Nephron (organoid): ENCODE measurements around the gene CPA3.

Experiments used
- H3K27ac Mint-ChIP-seq, 3 experiments: 2 replicates each; pipeline ENCODE4 v1.8.0; 2020; ENCODE audit warnings: mixed read lengths in 3 of 3, mild to moderate bottlenecking in 2 of 3, moderate library complexity in 1 of 3
- H3K27me3 Mint-ChIP-seq: 2 replicates; pipeline ENCODE4 v1.8.0; 2021; ENCODE audit warnings: low read depth, mild to moderate bottlenecking, moderate library complexity, mixed read lengths
- H3K36me3 Mint-ChIP-seq: 2 replicates; pipeline ENCODE4 v1.8.0; 2020; ENCODE audit warnings: low read depth, mixed read lengths
- H3K4me1 Mint-ChIP-seq: 2 replicates; pipeline ENCODE4 v1.8.0; 2020; ENCODE audit warnings: mixed read lengths
- H3K4me3 Mint-ChIP-seq, 3 experiments: 2 replicates each; pipeline ENCODE4 v1.8.0; 2020; ENCODE audit warnings: mild to moderate bottlenecking in 3 of 3, mixed read lengths in 3 of 3, moderate library complexity in 2 of 3
- H3K9me3 Mint-ChIP-seq: 2 replicates; pipeline ENCODE4 v1.8.0; 2020; ENCODE audit warnings: mixed read lengths
- TF ChIP-seq, protein P1 (sequence below), 3 experiments: fragments of 200-600 bp; sonication (generic); IDR thresholded peaks; one replicate each; pipeline ENCODE4 v1.5.0; 2021; ENCODE audit warnings: antibody characterized with exemption in 3 of 3; ENCODE audit not compliant: unreplicated experiment in 3 of 3

Gene CPA3

DNA sequence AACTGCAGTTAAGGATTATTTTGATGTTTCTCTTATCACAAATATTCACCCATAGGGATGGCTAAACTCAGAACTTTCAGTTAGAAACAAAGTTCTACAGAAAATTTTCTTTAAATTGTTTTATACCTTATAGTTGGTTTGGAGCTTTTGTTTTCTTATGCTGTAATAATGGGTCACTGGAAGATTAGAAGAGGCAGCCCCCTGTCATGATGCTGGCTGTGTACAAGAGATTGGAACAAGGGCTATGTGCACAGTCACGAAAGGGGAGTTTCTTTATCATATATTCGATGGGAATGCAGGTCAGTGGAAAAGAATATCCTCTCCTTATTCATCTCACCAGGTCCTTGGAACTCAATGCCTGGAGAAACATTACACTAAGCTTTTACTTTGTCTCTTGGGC lies 12.0 kb upstream of the CPA3 start:
- H3K4me1 Mint-ChIP-seq = peaks cover 4% of the 10 kb centered on the region
- TF ChIP-seq, protein P1, sequence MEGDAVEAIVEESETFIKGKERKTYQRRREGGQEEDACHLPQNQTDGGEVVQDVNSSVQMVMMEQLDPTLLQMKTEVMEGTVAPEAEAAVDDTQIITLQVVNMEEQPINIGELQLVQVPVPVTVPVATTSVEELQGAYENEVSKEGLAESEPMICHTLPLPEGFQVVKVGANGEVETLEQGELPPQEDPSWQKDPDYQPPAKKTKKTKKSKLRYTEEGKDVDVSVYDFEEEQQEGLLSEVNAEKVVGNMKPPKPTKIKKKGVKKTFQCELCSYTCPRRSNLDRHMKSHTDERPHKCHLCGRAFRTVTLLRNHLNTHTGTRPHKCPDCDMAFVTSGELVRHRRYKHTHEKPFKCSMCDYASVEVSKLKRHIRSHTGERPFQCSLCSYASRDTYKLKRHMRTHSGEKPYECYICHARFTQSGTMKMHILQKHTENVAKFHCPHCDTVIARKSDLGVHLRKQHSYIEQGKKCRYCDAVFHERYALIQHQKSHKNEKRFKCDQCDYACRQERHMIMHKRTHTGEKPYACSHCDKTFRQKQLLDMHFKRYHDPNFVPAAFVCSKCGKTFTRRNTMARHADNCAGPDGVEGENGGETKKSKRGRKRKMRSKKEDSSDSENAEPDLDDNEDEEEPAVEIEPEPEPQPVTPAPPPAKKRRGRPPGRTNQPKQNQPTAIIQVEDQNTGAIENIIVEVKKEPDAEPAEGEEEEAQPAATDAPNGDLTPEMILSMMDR (IDR thresholded peaks at IDR 0.05; ENCODE audit: unreplicated experiment in 3 of 3) = no peak

DNA sequence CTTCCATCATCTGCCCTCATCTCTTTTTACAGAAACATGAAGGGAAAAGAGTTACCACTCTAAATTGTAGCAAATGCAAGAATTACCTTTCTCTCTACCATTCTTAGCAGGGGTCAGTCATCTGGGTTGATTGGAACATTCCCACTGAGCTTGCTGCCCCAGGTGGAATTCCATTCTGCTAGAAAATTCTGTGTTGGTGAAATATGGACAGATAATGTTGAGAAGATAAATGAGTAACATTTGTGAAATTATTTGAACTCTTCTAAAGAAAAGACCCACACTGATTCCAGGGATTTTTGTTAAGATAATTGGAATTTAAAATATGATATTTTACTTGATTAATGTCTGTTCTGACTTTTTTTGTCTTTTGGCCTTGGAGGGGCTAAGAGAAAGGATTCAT lies 11.0 kb upstream of the CPA3 start:
- Mint-ChIP-seq H3K4me3 (no peak overlapping the region), H3K9me3 (no peaks in the 10 kb centered on the region), H3K36me3 (no peaks in the 10 kb centered on the region), H3K4me1 (peaks cover 4% of the 10 kb centered on the region), H3K27me3 (no peaks in the 10 kb centered on the region), H3K27ac (no peak overlapping the region)
- TF ChIP-seq, protein P1 (IDR thresholded peaks at IDR 0.05; ENCODE audit: unreplicated experiment in 3 of 3) = no peak

More for the DNA sequence above, 12.0 kb upstream of the CPA3 start:
- Mint-ChIP-seq H3K36me3 (no peaks in the 10 kb centered on the region), H3K4me3 (no peak overlapping the region), H3K27me3 (no peaks in the 10 kb centered on the region), H3K27ac (peak overlapping the region in 1 of 3 experiments; percentile 5), H3K9me3 (no peaks in the 10 kb centered on the region)

DNA sequence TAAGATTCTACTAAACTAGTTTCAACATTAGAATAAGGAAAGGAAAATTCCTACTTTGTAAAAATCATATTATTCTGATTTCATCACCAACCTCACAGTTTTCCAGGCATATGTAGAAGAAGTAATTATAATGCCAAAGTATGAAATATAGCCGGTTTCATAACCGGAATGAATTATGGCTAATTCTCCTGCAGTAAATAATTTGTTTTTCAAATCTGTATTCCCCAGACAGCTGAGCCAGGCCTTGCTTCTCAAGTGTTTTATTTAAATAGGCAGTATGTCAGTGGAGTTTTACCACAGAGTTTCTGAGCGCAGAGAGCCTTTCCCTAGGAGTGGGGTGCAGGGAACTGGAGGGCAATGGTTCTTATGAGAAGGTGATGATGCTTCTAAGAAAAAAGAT lies 8.7 kb upstream of the CPA3 start:
- Mint-ChIP-seq H3K27me3 (peaks cover 4% of the 10 kb centered on the region), H3K4me1 (peaks cover 4% of the 10 kb centered on the region), H3K4me3 (no peak overlapping the region), H3K36me3 (no peaks in the 10 kb centered on the region), H3K9me3 (no peaks in the 10 kb centered on the region), H3K27ac (peak overlapping the region in 1 of 3 experiments; percentile 8)
- TF ChIP-seq, protein P1 (IDR thresholded peaks at IDR 0.05; ENCODE audit: unreplicated experiment in 3 of 3) = no peak

DNA sequence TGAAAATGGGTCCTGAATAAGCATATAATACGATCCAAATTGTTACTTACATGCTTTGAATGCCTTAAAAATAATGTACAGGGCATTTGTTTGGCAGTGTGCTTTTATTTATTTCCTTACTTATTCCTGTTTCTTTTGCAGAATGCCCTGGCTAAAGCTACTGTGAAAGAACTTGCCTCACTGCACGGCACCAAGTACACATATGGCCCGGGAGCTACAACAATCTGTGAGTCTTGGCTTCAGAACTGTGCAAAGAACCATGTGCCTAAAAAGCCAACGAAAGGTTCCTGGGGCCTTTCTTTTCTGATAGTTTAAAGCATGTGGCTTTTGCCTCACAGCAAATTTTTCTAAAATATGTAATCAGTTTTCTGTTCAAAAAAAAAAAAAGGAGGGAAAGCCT lies 7.8 kb upstream of the CPA3 start:
- Mint-ChIP-seq H3K4me3 (no peak overlapping the region), H3K27ac (no peak overlapping the region), H3K27me3 (peaks cover 4% of the 10 kb centered on the region), H3K36me3 (no peaks in the 10 kb centered on the region), H3K4me1 (peaks cover 4% of the 10 kb centered on the region), H3K9me3 (no peaks in the 10 kb centered on the region)
- TF ChIP-seq, protein P1 (IDR thresholded peaks at IDR 0.05; ENCODE audit: unreplicated experiment in 3 of 3) = no peak

DNA sequence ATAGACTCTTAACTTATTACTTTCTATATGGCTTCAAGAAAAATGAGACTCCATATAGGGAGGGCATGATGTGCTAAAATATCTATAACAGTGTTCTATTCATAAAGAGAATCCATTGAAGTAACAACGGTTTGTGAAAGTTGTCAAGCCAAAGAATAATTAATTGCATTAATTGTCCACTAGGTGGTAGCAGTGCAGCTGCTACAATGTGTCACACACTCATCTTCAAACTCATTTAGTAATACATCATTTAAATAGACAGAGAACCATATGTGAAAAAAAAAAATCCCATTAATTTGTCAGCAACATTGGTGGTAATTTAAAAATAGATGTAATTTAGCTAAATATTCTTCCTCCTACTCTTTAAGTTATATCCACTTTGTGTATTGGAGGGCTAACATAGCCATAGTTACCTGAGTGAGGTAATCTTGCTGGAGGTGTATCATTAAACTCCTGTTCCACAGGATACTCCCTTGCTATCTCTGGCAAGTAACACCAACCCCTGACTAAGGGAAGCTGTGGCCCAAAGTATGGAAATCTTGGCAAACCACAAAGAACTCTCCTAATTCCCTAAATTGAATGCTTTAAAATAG lies 3.7 kb upstream of the CPA3 start:
- Mint-ChIP-seq H3K27ac (no peak overlapping the region), H3K4me1 (peaks cover 2% of the 10 kb centered on the region), H3K27me3 (peaks cover 4% of the 10 kb centered on the region), H3K36me3 (no peaks in the 10 kb centered on the region), H3K9me3 (no peaks in the 10 kb centered on the region), H3K4me3 (no peak overlapping the region)
- TF ChIP-seq, protein P1 (IDR thresholded peaks at IDR 0.05; ENCODE audit: unreplicated experiment in 3 of 3) = peak; percentile 61 to 80 (median 69)

DNA sequence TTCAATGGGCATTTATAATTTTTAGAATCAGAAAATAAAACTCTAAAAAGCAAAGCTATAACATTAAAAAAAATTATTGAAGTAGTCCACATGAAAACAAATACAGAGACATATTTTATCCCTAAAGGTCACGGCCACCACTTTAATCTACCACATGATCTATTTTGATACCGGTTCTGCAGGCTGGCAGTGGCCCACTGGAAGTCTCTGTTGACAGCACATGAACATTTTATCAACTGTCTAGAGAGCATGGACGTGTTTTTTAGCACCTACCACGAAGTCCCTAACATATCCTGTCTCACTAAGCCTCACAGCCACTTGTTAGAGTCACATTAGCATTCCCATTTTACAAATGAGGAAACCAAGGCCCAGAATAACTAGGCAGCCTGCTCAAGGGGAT lies 1.8 kb upstream of the CPA3 start:
- no peaks in the 10 kb centered on the region for H3K4me1 Mint-ChIP-seq
- no peaks in the 10 kb centered on the region for H3K36me3 Mint-ChIP-seq
- no peaks in the 10 kb centered on the region for H3K9me3 Mint-ChIP-seq
- peaks cover 4% of the 10 kb centered on the region for H3K27me3 Mint-ChIP-seq
- no peak overlapping the region for H3K27ac Mint-ChIP-seq
- H3K4me3 Mint-ChIP-seq = no peak overlapping the region
- TF ChIP-seq, protein P1 (IDR thresholded peaks at IDR 0.05; ENCODE audit: unreplicated experiment in 3 of 3) = no peak
